AG04450 (cell line): ENCODE data around the gene KRTAP4-1. TPM values are rescaled to one million over a fixed set of nuclear protein-coding genes. Genes with fewer than 3 reads are reported as not detected.

Source experiments
- CTCF ChIA-PET: fragments of 300-600, 350-600 bp; formaldehyde crosslinking; extraction: SDS; loops from one replicate; lab custom pipeline; 2022; ENCODE audit warnings: antibody characterized with exemption, inconsistent platforms; lab: Charles Lee
- POLR2A ChIA-PET: fragments of 350-600 bp; formaldehyde crosslinking; extraction: SDS; loops from one replicate; lab custom pipeline; 2021; ENCODE audit warnings: antibody characterized with exemption, inconsistent platforms; lab: Yijun Ruan, JAX
- DNase-seq: peaks from one replicate; pipeline ENCODE4 v3.0.0-alpha.2; 2011; ENCODE audit warnings: low read depth, low spot score
- H3K27ac ChIP-seq: one replicate; pipeline ENCODE4 v1.5.1; 2012; ENCODE audit warnings: low read depth, low read length, control low read depth
- H3K27me3 ChIP-seq: one replicate; pipeline ENCODE4 v1.6.0; 2012; ENCODE audit warnings: low read length; ENCODE audit not compliant: control insufficient read depth, insufficient read depth
- H3K4me3 ChIP-seq: 2 replicates; pipeline ENCODE4 v1.5.1; 2011; ENCODE audit warnings: mild to moderate bottlenecking, low read depth, low read length, control low read depth
- H3K9me3 ChIP-seq: 2 replicates; pipeline ENCODE4 v1.5.1; 2012; ENCODE audit warnings: low read length; ENCODE audit not compliant: control insufficient read depth, insufficient read depth
- CTCF ChIP-seq: IDR thresholded peaks from 2 replicates; pipeline ENCODE4 v1.5.1; 2011; ENCODE audit warnings: low read depth, low read length, control low read depth, inconsistent platforms
- polyA plus RNA-seq: library from polyadenylated mRNA; depleted of rRNA; stranded (reverse); fragments of >200 nt; gene quantifications from 2 replicates; pipeline ENCODE4 v1.2.3, GENCODE V29; 2011

Gene KRTAP4-1
- polyA plus RNA-seq, 1 experiment: not detected

- CTCF ChIA-PET: no interaction called here
These were observed 290 bp upstream of the KRTAP4-1 start for GRCh38 chr17:41185001-41185400.

GRCh38 chr17:41178843-41179616, 5.7 kb downstream of the KRTAP4-1 start:
- no peak for TF ChIP-seq CTCF
- Histone ChIP-seq H3K9me3 (peaks cover 4% of the 10 kb centered on the region; the same call in 1 of the 2 replicates), H3K27me3 (no peaks in the 10 kb centered on the region), H3K4me3 (no peak overlapping the region), H3K27ac (no peak overlapping the region)
- ChIA-PET CTCF (no interaction called here), POLR2A (no interaction called here)
- no peak for DNase-seq

More at GRCh38 chr17:41185001-41185400, 290 bp upstream of the KRTAP4-1 start:
- no peak for TF ChIP-seq CTCF
- POLR2A ChIA-PET: no interaction called here
- Histone ChIP-seq H3K4me3 (no peak overlapping the region), H3K9me3 (peaks cover 7% of the 10 kb centered on the region; the same call in 1 of the 2 replicates), H3K27ac (no peak overlapping the region), H3K27me3 (no peaks in the 10 kb centered on the region)
- DNase-seq: no peak

GRCh38 chr17:41178341-41178740, 6.4 kb downstream of the KRTAP4-1 start:
- CTCF ChIA-PET: interaction anchor here (0.7 kb wide), 1 partner anchor 17 kb away, joined by 3 read pairs; no protein-coding TSS in a partner anchor
- no peak for TF ChIP-seq CTCF
- peaks cover 4% of the 10 kb centered on the region; the same call in 1 of the 2 replicates for H3K9me3 ChIP-seq
- no peak for DNase-seq
- H3K27me3 ChIP-seq: no peaks in the 10 kb centered on the region
- H3K4me3 ChIP-seq: no peak overlapping the region
- no peak overlapping the region for H3K27ac ChIP-seq
- POLR2A ChIA-PET: no interaction called here

- ChIA-PET POLR2A (no interaction called here), CTCF (interaction anchor here (0.7 kb wide), 1 partner anchor 17 kb away, joined by 3 read pairs; no protein-coding TSS in a partner anchor)
- no peaks in the 10 kb centered on the region for H3K27me3 ChIP-seq
- no peak within 1 kb of the TSS for H3K4me3 ChIP-seq
- no peak within 1 kb of the TSS for H3K27ac ChIP-seq
- no peak for DNase-seq
- TF ChIP-seq CTCF: no peak
- H3K9me3 ChIP-seq: peaks cover 4% of the 10 kb centered on the region; the same call in 1 of the 2 replicates
These were observed 6.9 kb downstream of the KRTAP4-1 start, which contains the start of gene KRTAP4-2 for GRCh38 chr17:41177727-41178271. TSS of gene KRTAP4-2 (minus strand) at chr17:41178221. CDS start at chr17:41178164, 57 bp downstream.

- no peak for DNase-seq
- H3K9me3 ChIP-seq: peaks cover 4% of the 10 kb centered on the region; the same call in 1 of the 2 replicates
- CTCF ChIA-PET: no interaction called here
- no peak for TF ChIP-seq CTCF
- no peaks in the 10 kb centered on the region for H3K27me3 ChIP-seq
- POLR2A ChIA-PET: no interaction called here
- no peak overlapping the region for H3K27ac ChIP-seq
- H3K4me3 ChIP-seq: no peak overlapping the region
These were observed 7.8 kb downstream of the KRTAP4-1 start for GRCh38 chr17:41176744-41177387.
